Lower leg skin (tissue), 4 donors: Measurements from ENCODE around the gene N4BP2L2. TPM values are rescaled to one million over a fixed set of nuclear protein-coding genes. Genes with fewer than 3 reads are reported as not detected.
"Not testable (repeated sequence)": the region's sequence is repeated elsewhere in the genome, so short reads cannot be mapped to it uniquely, and the experiment has no call there.

Experiments used
- DNase-seq, 2 donors: peaks; one replicate each; pipeline ENCODE4 v3.0.0-alpha.2; 2019; ENCODE audit warnings: low spot score in 2 of 2
- H3K4me3 ChIP-seq: fragments of 200-600 bp; sonication (generic); 2 replicates; pipeline ENCODE4 v1.5.1; 2017; ENCODE audit warnings: mild to moderate bottlenecking, low read depth; ENCODE audit not compliant: poor library complexity, severe bottlenecking
- CTCF ChIP-seq, 3 donors: fragments of 450-650 bp; IDR thresholded peaks; one replicate each; pipeline ENCODE4 v1.5.1; 2016; ENCODE audit warnings: antibody characterized with exemption in 3 of 3, mild to moderate bottlenecking in 3 of 3, moderate library complexity in 2 of 3
- POLR2A ChIP-seq, 2 donors: fragments of 450-650 bp; IDR thresholded peaks; one replicate each; pipeline ENCODE4 v1.6.1; 2016 to 2017; ENCODE audit warnings: antibody characterized with exemption in 2 of 2, mild to moderate bottlenecking in 1 of 2, moderate library complexity in 1 of 2
- WGBS, 2 donors: methylation state at CpG; one replicate each; pipeline ENCODE4 v1.1.5; 2018; 5-methylcytosine and 5-hydroxymethylcytosine counted together
- intact Hi-C: fragments of 100-400 bp; cut with DNase I; formaldehyde crosslinking; loops from one replicate; pipeline ENCODE4 v1.15.0; 2023; ENCODE audit warnings: low total_unique reads
- total RNA-seq, 4 donors: library from RNA; depleted of rRNA; stranded (reverse); fragments of >200 nt; gene quantifications; one replicate each; pipeline ENCODE4 v1.1.0, GENCODE V29; 2016

Gene N4BP2L2
- total RNA-seq, 4 donors from 2014 or later, result 96.6 to 154 (median 131) TPM

GRCh38 chr13:32582991-32583390, 44.4 kb upstream of the N4BP2L2 start:
- TF ChIP-seq CTCF (IDR thresholded peaks at IDR 0.05) (no peak), POLR2A (IDR thresholded peaks at IDR 0.05) (no peak)
- DNase-seq, result no peak
- intact Hi-C loops, result no loop called here
- no peak overlapping the region for H3K4me3 ChIP-seq
- 75 to 87% methylated on average over 2 of the region's 2 CpGs for WGBS, 2 donors

- no peak for TF ChIP-seq POLR2A (IDR thresholded peaks at IDR 0.05)
- TF ChIP-seq CTCF (IDR thresholded peaks at IDR 0.05), result no peak
- DNase-seq, result no peak
- no peak overlapping the region for H3K4me3 ChIP-seq
- intact Hi-C loops, result no loop called here
- WGBS, 2 donors, result 56 to 71% methylated on average over 2 of the region's 2 CpGs
These were observed 43.7 kb upstream of the N4BP2L2 start for GRCh38 chr13:32582281-32582680.

- TF ChIP-seq CTCF (IDR thresholded peaks at IDR 0.05), result no peak
- TF ChIP-seq POLR2A (IDR thresholded peaks at IDR 0.05), result no peak
- no peak for DNase-seq
- H3K4me3 ChIP-seq, result no peak overlapping the region
- intact Hi-C loops, result no loop called here
- 44 to 46% methylated on average over 3 of the region's 3 CpGs for WGBS, 2 donors
These were observed 42.7 kb upstream of the N4BP2L2 start for GRCh38 chr13:32581177-32581786.

- TF ChIP-seq POLR2A (IDR thresholded peaks at IDR 0.05) (no peak), CTCF (IDR thresholded peaks at IDR 0.05) (no peak)
- DNase-seq, result no peak
- WGBS, 2 donors, result 98 to 100% methylated on average over 3 of the region's 3 CpGs
- H3K4me3 ChIP-seq, result no peak overlapping the region
- intact Hi-C loops, result no loop called here
These were observed 38.4 kb upstream of the N4BP2L2 start for GRCh38 chr13:32577032-32577431.

- DNase-seq, H3K4me3 ChIP-seq, intact Hi-C loops: not testable (repeated sequence)
- WGBS, 2 donors, result 87 to 96% methylated on average over 4 of the region's 4 CpGs
These were observed 37.1 kb upstream of the N4BP2L2 start for GRCh38 chr13:32575687-32576086.

- 89 to 100% methylated on average over 1 of the region's 1 CpG for WGBS, 2 donors
- DNase-seq, H3K4me3 ChIP-seq, intact Hi-C loops: not testable (repeated sequence)
These were observed 22.2 kb upstream of the N4BP2L2 start for GRCh38 chr13:32560842-32561241.

GRCh38 chr13:32555613-32556012, 17.0 kb upstream of the N4BP2L2 start:
- no peak overlapping the region for H3K4me3 ChIP-seq
- 96 to 97% methylated on average over 2 of the region's 2 CpGs for WGBS, 2 donors
- DNase-seq, result no peak
- intact Hi-C loops, result no loop called here
- no peak for TF ChIP-seq CTCF (IDR thresholded peaks at IDR 0.05)
- TF ChIP-seq POLR2A (IDR thresholded peaks at IDR 0.05), result no peak
